ENCODE data around the gene HIPK4. TPM values are rescaled to one million over a fixed set of nuclear protein-coding genes. Genes with fewer than 3 reads are reported as not detected.

Gene HIPK4
- total RNA-seq, 1 donor from 2014 or later = 0.64 TPM

DNA sequence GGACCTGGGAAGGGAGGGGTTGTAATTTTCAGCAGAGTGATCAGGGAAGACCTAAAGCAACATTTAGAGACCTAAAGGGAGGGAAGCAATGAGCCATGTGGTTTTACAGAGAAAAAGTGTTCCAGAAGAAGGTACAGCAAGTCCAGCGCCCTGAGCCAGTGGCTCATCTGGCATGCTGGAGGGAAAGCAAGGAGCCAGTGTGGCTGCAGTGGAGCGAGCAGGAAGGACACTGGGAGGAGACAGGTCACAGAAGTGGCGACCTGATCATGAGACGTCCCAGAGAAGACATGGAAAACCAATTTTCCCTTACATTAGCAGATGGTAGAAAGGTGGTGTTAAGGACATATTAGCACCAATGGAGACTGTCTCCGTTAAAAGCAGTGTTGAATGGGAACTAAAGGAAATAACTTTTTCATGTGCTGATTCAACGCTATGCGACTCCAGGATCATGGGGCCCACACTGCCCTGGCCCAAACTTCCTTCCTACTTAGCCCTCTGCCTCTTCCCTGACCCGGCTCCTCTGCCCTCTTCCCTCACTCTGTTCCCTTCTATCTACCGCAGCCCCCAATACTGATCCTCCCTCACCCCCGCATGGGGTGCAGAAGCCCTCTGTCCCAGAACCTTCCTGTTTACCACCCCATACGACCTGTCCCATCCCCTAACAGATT, 47.2 kb downstream of the HIPK4 start:
- peaks cover 10% of the 10 kb centered on the region for H3K36me3 ChIP-seq
- TF ChIP-seq, protein P1, sequence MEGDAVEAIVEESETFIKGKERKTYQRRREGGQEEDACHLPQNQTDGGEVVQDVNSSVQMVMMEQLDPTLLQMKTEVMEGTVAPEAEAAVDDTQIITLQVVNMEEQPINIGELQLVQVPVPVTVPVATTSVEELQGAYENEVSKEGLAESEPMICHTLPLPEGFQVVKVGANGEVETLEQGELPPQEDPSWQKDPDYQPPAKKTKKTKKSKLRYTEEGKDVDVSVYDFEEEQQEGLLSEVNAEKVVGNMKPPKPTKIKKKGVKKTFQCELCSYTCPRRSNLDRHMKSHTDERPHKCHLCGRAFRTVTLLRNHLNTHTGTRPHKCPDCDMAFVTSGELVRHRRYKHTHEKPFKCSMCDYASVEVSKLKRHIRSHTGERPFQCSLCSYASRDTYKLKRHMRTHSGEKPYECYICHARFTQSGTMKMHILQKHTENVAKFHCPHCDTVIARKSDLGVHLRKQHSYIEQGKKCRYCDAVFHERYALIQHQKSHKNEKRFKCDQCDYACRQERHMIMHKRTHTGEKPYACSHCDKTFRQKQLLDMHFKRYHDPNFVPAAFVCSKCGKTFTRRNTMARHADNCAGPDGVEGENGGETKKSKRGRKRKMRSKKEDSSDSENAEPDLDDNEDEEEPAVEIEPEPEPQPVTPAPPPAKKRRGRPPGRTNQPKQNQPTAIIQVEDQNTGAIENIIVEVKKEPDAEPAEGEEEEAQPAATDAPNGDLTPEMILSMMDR (IDR thresholded peaks at IDR 0.05) = no peak
- peak overlapping the region; percentile 78 for H3K27ac ChIP-seq
- H3K4me1 ChIP-seq = peaks cover 9% of the 10 kb centered on the region
- intact Hi-C loops (cut with DNase I) = no loop called here
- DNase-seq = no peak
- H3K9me3 ChIP-seq = no peaks in the 10 kb centered on the region
- H3K27me3 ChIP-seq = no peaks in the 10 kb centered on the region
- no peak for ATAC-seq
- H3K4me3 ChIP-seq = no peak overlapping the region

DNA sequence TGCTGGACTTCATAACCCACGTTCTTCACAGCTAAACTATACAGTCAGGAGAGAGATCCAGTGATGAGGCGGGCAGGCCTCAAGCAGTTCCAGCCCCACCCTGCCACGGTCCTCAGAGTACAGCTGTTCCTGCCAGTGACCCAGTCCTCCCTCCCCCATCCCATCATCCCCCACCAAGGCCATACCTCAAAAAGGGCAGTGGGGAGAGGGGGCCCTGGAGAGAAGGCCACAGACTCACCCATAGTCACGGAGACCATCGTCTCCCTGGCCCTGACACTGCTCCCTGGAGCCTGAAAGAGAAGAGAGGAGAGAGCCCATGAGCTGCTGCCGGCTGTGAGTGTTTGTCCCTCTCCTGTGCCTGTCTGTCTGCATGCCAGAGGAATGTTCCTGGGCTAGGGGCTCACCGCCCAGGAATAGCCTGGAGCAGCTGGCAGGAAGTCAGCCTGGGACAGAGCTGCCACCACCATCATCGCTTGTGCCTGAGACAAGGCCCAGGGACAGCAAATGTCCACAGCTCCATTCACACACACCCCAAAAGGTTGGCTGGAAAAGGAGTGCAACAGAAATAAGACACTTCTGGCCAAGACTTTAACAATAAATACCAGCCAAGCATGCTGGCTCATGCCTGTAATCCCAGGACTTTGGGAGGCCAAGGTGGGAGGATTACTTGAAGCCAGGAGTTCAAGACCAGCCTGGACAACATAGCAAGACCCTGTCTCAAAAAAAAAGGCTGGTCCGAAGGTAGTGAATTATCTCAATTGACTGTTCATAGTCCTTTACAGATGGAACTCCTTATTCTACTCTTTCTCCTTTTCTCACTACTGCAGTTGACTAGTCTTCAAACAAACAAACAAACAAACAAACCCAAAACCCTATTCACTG, 48.1 kb downstream of the HIPK4 start:
- TF ChIP-seq, protein P1 (IDR thresholded peaks at IDR 0.05) = no peak
- peak; percentile 75 for DNase-seq
- Histone ChIP-seq H3K4me1 (peaks cover under 1% of the 10 kb centered on the region), H3K27ac (peak overlapping the region; percentile 78), H3K36me3 (peaks cover 10% of the 10 kb centered on the region), H3K4me3 (no peak overlapping the region), H3K9me3 (no peaks in the 10 kb centered on the region), H3K27me3 (no peaks in the 10 kb centered on the region)
- ATAC-seq = peak; percentile 91
- intact Hi-C loops (cut with DNase I) = no loop called here

DNA sequence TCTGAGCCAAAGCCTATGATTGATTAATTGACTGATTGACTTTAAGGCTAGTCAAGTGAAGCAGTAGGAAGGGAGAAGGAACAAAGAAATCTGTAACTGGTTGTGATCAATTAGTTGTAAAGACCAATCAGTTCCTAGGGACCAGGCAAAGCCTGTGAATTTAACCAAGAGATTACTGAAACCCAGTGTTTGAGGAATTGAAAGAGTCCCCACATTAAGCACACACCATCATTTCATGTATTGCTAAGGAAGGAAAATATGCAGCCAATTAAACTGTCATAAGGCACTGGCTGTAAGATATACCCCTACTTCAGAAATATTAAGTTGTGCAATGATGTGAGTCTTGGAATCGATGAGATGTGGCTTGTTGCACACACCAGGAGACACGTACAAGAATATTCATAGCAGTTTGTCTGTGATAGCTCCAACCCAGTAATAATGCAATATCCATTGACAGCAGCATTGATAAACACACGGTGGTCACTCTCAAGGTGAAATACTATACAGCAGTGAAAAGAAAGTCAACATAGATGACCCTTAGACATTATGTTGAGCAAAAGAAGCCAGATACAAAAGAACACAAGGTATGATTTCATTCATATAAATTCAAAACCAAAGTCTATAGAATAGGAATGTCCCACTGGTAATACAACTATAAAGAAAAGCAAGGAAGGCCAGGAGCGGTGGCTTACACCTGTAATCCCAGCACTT, 50.8 kb downstream of the HIPK4 start:
- no peak overlapping the region for H3K4me3 ChIP-seq
- no peaks in the 10 kb centered on the region for H3K9me3 ChIP-seq
- H3K36me3 ChIP-seq = peaks cover 27% of the 10 kb centered on the region
- H3K4me1 ChIP-seq = no peaks in the 10 kb centered on the region
- no peaks in the 10 kb centered on the region for H3K27me3 ChIP-seq
- H3K27ac ChIP-seq = no peak overlapping the region
- DNase-seq (no peak), ATAC-seq (no peak)
- intact Hi-C loops (cut with DNase I) = no loop called here
- TF ChIP-seq, protein P1 (IDR thresholded peaks at IDR 0.05) = no peak

DNA sequence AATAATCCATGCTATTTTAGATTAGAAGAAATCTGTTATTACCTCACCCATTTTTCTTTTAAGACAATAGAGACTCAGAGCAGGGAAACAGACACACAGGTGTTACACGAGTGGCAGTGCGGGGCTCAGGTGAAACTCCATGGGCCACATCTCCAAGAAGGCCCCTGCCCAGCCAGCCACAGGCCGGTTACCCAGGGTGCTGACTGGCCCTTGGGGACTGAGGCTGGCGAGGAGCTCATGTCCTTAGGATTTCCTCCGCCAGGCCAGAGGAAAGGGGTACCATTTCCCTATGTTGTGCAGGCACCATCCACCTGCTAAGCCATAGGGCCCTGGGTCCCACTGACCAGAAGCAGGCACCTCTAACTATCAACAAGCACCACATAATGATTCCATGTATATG, 52.4 kb downstream of the HIPK4 start:
- no peak overlapping the region for H3K4me3 ChIP-seq
- no peaks in the 10 kb centered on the region for H3K27me3 ChIP-seq
- TF ChIP-seq, protein P1 (IDR thresholded peaks at IDR 0.05) = no peak
- intact Hi-C loops (cut with DNase I) = no loop called here
- peaks cover 43% of the 10 kb centered on the region for H3K36me3 ChIP-seq
- no peak overlapping the region for H3K27ac ChIP-seq
- no peaks in the 10 kb centered on the region for H3K9me3 ChIP-seq
- no peaks in the 10 kb centered on the region for H3K4me1 ChIP-seq
- DNase-seq (no peak), ATAC-seq (no peak)

GRCh38 chr19:40337107-40337506, 52.9 kb downstream of the HIPK4 start:
- no peaks in the 10 kb centered on the region for H3K27me3 ChIP-seq
- H3K9me3 ChIP-seq = no peaks in the 10 kb centered on the region
- no peak overlapping the region for H3K4me3 ChIP-seq
- ATAC-seq (no peak), DNase-seq (no peak)
- no peak overlapping the region for H3K27ac ChIP-seq
- intact Hi-C loops (cut with DNase I) = no loop called here
- H3K36me3 ChIP-seq = peaks cover 48% of the 10 kb centered on the region
- H3K4me1 ChIP-seq = no peaks in the 10 kb centered on the region
- TF ChIP-seq, protein P1 (IDR thresholded peaks at IDR 0.05) = no peak
